Activated naive CD8-positive, alpha-beta T cell treated with anti-CD3 and anti-CD28 coated beads, Interleukin-2, amount 10 ng/mL, durations not matched to agents 7 days and 5 days (primary cell): ENCODE measurements around the gene SMURF1. TPM values are rescaled to one million over a fixed set of nuclear protein-coding genes. Genes with fewer than 3 reads are reported as not detected.

Experiments
- ATAC-seq: fragments of 150-1000 bp; cut with Tn5 transposase; one replicate; pipeline ENCODE4 v1.10.0; 2021; ENCODE audit warnings: low read depth, moderate library complexity
- POLR2A ChIA-PET: fragments of 350-600 bp; sonication (Branson Sonifier 250); formaldehyde crosslinking; loops from one replicate; lab custom pipeline; 2021; ENCODE audit warnings: antibody characterized with exemption; lab: Charles Lee
- DNase-seq: peaks from one replicate; pipeline ENCODE4 v3.0.0; 2021
- H3K27ac Mint-ChIP-seq: one replicate; pipeline ENCODE4 v1.8.0; 2022; ENCODE audit warnings: mild to moderate bottlenecking, mixed read lengths
- H3K27me3 Mint-ChIP-seq: one replicate; pipeline ENCODE4 v1.8.0; 2022; ENCODE audit warnings: mild to moderate bottlenecking, moderate library complexity, mixed read lengths
- H3K36me3 Mint-ChIP-seq: one replicate; pipeline ENCODE4 v1.8.0; 2021; ENCODE audit warnings: mild to moderate bottlenecking, mixed read lengths
- H3K4me1 Mint-ChIP-seq: one replicate; pipeline ENCODE4 v1.8.0; 2021; ENCODE audit warnings: mixed read lengths
- H3K4me3 Mint-ChIP-seq: one replicate; pipeline ENCODE4 v1.8.0; 2022; ENCODE audit warnings: mild to moderate bottlenecking, moderate library complexity, mixed read lengths
- H3K9me3 Mint-ChIP-seq: one replicate; pipeline ENCODE4 v1.8.0; 2021; ENCODE audit warnings: mixed read lengths
- total RNA-seq, 2 experiments: library from RNA; stranded (reverse); gene quantifications; one replicate each; pipeline ENCODE4 v1.2.3, GENCODE V29; 2021

SMURF1 gene
- total RNA-seq, 2 experiments from 2014 or later: 15.1 to 16.2 TPM

DNA sequence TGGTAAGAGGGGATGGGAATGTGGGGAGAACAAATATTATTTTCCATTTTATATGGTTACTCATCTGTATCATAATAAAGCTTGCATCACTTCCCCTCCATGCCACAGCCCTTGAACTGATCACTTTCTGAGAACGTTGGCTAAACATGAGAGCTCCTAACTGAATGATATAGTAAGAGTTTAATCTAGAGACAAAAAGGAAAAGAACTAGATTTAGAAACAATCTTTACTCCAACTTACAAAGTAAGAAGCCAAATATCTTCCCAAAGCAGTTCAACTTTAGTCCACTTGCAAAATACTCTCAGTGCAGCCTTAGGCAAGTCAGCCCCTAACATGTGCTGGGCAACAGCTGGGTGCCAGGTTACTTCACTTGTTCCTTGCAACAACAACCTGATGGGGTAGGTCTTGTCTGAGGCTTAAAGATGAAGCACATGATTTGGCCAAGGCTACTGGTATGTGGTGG, 20.3 kb downstream of the SMURF1 start:
- ATAC-seq: no peak
- Mint-ChIP-seq H3K4me3 (no peak overlapping the region), H3K4me1 (peaks cover 20% of the 10 kb centered on the region), H3K27me3 (no peaks in the 10 kb centered on the region), H3K9me3 (peaks cover 7% of the 10 kb centered on the region), H3K36me3 (peaks cover 16% of the 10 kb centered on the region), H3K27ac (no peak overlapping the region)
- POLR2A ChIA-PET: no interaction called here
- no peak for DNase-seq

GRCh38 chr7:99122762-99123161, 21.1 kb downstream of the SMURF1 start:
- Mint-ChIP-seq H3K27ac (no peak overlapping the region), H3K4me1 (peaks cover 20% of the 10 kb centered on the region), H3K27me3 (no peaks in the 10 kb centered on the region), H3K36me3 (peaks cover 22% of the 10 kb centered on the region), H3K4me3 (no peak overlapping the region), H3K9me3 (peaks cover 12% of the 10 kb centered on the region)
- no peak for DNase-seq
- no peak for ATAC-seq
- POLR2A ChIA-PET: no interaction called here

- Mint-ChIP-seq H3K36me3 (peaks cover 24% of the 10 kb centered on the region), H3K27ac (no peak overlapping the region), H3K4me3 (no peak overlapping the region), H3K27me3 (no peaks in the 10 kb centered on the region), H3K9me3 (peaks cover 12% of the 10 kb centered on the region), H3K4me1 (peaks cover 18% of the 10 kb centered on the region)
- no peak for DNase-seq
- no peak for ATAC-seq
- POLR2A ChIA-PET: no interaction called here
These were observed 22.3 kb downstream of the SMURF1 start for GRCh38 chr7:99121496-99122021.

- Mint-ChIP-seq H3K9me3 (peaks cover 12% of the 10 kb centered on the region), H3K4me3 (no peak overlapping the region), H3K27ac (no peak overlapping the region), H3K36me3 (peaks cover 28% of the 10 kb centered on the region), H3K27me3 (no peaks in the 10 kb centered on the region), H3K4me1 (peaks cover 18% of the 10 kb centered on the region)
- DNase-seq (no peak), ATAC-seq (no peak)
- POLR2A ChIA-PET: no interaction called here
These were observed 23.0 kb downstream of the SMURF1 start for GRCh38 chr7:99120916-99121315.

- H3K27me3 Mint-ChIP-seq: no peaks in the 10 kb centered on the region
- peaks cover 28% of the 10 kb centered on the region for H3K36me3 Mint-ChIP-seq
- POLR2A ChIA-PET: no interaction called here
- ATAC-seq: no peak
- H3K4me1 Mint-ChIP-seq: peaks cover 17% of the 10 kb centered on the region
- H3K9me3 Mint-ChIP-seq: peaks cover 12% of the 10 kb centered on the region
- H3K27ac Mint-ChIP-seq: no peak overlapping the region
- H3K4me3 Mint-ChIP-seq: no peak overlapping the region
- DNase-seq: no peak
These were observed 23.4 kb downstream of the SMURF1 start for GRCh38 chr7:99120501-99120900.

DNA sequence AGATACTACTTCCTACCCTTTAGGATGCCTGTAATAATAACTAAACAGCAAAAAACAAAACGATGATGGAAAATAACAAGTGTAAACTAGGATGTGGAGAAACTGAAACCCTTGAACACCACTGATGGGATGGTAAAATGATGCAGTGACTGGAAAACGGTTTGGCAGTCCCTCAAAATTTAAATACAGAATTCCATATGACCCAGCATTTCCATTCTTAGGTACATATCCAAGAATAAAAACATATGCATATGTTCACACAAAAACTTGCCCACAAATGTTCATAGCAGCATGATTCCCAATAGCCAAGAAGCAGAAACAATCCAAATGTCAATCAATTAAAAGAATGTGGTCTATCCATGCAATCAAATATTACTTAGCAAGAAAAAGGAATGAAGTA, 25.8 kb downstream of the SMURF1 start:
- no peak overlapping the region for H3K4me3 Mint-ChIP-seq
- no peak overlapping the region for H3K27ac Mint-ChIP-seq
- no peak for ATAC-seq
- H3K4me1 Mint-ChIP-seq: peaks cover 7% of the 10 kb centered on the region
- no peaks in the 10 kb centered on the region for H3K27me3 Mint-ChIP-seq
- peaks cover 32% of the 10 kb centered on the region for H3K36me3 Mint-ChIP-seq
- H3K9me3 Mint-ChIP-seq: peaks cover 18% of the 10 kb centered on the region
- no peak for DNase-seq
- POLR2A ChIA-PET: no interaction called here

DNA sequence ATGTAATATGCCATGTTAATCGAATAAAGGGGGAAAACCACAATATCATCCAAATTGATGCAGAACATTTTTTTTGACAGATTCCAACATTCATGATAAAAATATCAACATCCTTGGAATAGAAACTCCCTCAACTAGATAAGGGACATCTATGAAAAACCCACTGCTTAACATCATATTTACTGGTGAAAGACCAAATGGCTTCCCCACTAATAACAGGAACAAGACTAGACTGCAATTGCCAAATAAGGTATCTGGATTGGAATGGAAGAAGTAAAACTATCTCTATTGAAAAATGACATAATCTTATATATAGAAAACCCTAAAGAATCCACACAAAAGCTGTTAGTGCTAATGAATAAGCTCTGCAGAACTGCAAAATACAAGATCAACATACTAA, 27.8 kb downstream of the SMURF1 start:
- DNase-seq (no peak), ATAC-seq (no peak)
- no peaks in the 10 kb centered on the region for H3K27me3 Mint-ChIP-seq
- peaks cover 17% of the 10 kb centered on the region for H3K4me1 Mint-ChIP-seq
- H3K27ac Mint-ChIP-seq: no peak overlapping the region
- H3K9me3 Mint-ChIP-seq: peaks cover 14% of the 10 kb centered on the region
- peaks cover 30% of the 10 kb centered on the region for H3K36me3 Mint-ChIP-seq
- POLR2A ChIA-PET: no interaction called here
- no peak overlapping the region for H3K4me3 Mint-ChIP-seq

GRCh38 chr7:99115379-99115778, 28.5 kb downstream of the SMURF1 start:
- Mint-ChIP-seq H3K36me3 (peaks cover 28% of the 10 kb centered on the region), H3K9me3 (peaks cover 14% of the 10 kb centered on the region), H3K27me3 (no peaks in the 10 kb centered on the region), H3K4me3 (no peak overlapping the region), H3K27ac (no peak overlapping the region), H3K4me1 (peaks cover 16% of the 10 kb centered on the region)
- DNase-seq: no peak
- POLR2A ChIA-PET: no interaction called here
- no peak for ATAC-seq

- H3K4me3 Mint-ChIP-seq: no peak overlapping the region
- peaks cover 30% of the 10 kb centered on the region for H3K4me1 Mint-ChIP-seq
- H3K36me3 Mint-ChIP-seq: peaks cover 15% of the 10 kb centered on the region
- no peak for DNase-seq
- H3K9me3 Mint-ChIP-seq: peaks cover 7% of the 10 kb centered on the region
- ATAC-seq: no peak
- POLR2A ChIA-PET: no interaction called here
- no peak overlapping the region for H3K27ac Mint-ChIP-seq
- H3K27me3 Mint-ChIP-seq: no peaks in the 10 kb centered on the region
These were observed 30.9 kb downstream of the SMURF1 start for GRCh38 chr7:99112979-99113378.

DNA sequence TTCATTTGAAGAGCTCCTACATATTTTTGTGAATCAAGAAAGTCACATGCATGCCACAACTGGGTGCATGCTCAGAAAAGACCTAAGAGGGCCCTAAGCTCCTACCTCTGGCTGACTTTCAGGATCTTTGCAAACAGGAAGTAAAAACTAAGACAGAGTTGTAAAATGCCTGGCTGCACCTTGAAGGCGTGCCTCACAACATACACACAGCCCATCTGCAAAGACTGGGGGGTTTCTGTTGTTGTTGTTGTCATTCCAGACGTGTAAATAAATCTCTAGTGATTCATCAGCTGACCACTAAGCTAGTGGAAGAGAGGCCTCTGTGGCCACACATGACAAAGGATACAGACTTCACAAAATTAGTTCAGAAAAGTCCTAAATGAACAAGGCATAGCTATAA, 31.8 kb downstream of the SMURF1 start:
- no peak overlapping the region for H3K4me3 Mint-ChIP-seq
- H3K9me3 Mint-ChIP-seq: peaks cover 6% of the 10 kb centered on the region
- H3K27me3 Mint-ChIP-seq: no peaks in the 10 kb centered on the region
- H3K4me1 Mint-ChIP-seq: peaks cover 37% of the 10 kb centered on the region
- DNase-seq (no peak), ATAC-seq (peak; percentile 63)
- peaks cover 13% of the 10 kb centered on the region for H3K36me3 Mint-ChIP-seq
- peak overlapping the region; percentile 1 for H3K27ac Mint-ChIP-seq
- POLR2A ChIA-PET: no interaction called here

GRCh38 chr7:99111591-99111990, 32.3 kb downstream of the SMURF1 start:
- H3K4me1 Mint-ChIP-seq: peaks cover 37% of the 10 kb centered on the region
- H3K36me3 Mint-ChIP-seq: peaks cover 11% of the 10 kb centered on the region
- POLR2A ChIA-PET: no interaction called here
- H3K27ac Mint-ChIP-seq: peak overlapping the region; percentile 1
- no peaks in the 10 kb centered on the region for H3K27me3 Mint-ChIP-seq
- H3K9me3 Mint-ChIP-seq: peaks cover 6% of the 10 kb centered on the region
- DNase-seq (no peak), ATAC-seq (no peak)
- H3K4me3 Mint-ChIP-seq: no peak overlapping the region

GRCh38 chr7:99109108-99110051, 34.5 kb downstream of the SMURF1 start:
- Mint-ChIP-seq H3K36me3 (peaks cover 3% of the 10 kb centered on the region), H3K4me1 (peaks cover 38% of the 10 kb centered on the region), H3K4me3 (peak overlapping the region; percentile 16), H3K27me3 (no peaks in the 10 kb centered on the region), H3K27ac (no peak overlapping the region), H3K9me3 (peaks cover 3% of the 10 kb centered on the region)
- ATAC-seq (peak; percentile 70), DNase-seq (peak; percentile 31)
- POLR2A ChIA-PET: interaction anchor here (0.6 to 0.7 kb wide), 2 partner anchors 33 to 252 kb away, joined by 3 read pairs; no protein-coding TSS in a partner anchor

- POLR2A ChIA-PET: interaction anchor here (0.7 kb wide), 1 partner anchor 253 kb away, joined by 3 read pairs; no protein-coding TSS in a partner anchor
- H3K9me3 Mint-ChIP-seq: peaks cover 2% of the 10 kb centered on the region
- no peak for ATAC-seq
- H3K27me3 Mint-ChIP-seq: no peaks in the 10 kb centered on the region
- peaks cover 1% of the 10 kb centered on the region for H3K36me3 Mint-ChIP-seq
- peaks cover 38% of the 10 kb centered on the region for H3K4me1 Mint-ChIP-seq
- DNase-seq: no peak
- H3K4me3 Mint-ChIP-seq: no peak overlapping the region
- H3K27ac Mint-ChIP-seq: no peak overlapping the region
These were observed 35.3 kb downstream of the SMURF1 start for GRCh38 chr7:99108613-99109012.

DNA sequence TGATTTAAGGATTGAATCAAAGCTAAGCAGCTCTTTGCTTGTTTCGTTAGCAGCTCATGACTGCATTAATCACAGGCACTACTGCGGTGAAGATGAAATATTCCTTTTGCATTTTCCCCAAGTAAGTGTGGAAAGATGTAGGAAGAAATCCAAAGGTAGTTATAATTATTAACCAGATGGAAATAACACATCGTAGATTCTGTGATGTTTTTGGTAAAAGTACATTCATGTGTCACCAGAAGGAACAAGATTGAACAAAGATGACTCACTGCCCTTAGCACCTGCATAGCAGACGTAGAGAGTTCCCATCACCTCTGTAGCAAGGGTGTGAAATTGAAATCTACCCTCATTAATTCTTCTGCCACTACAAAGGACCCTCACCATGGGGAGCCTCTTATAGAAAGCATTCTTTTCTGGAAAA, 37.1 kb downstream of the SMURF1 start:
- H3K27me3 Mint-ChIP-seq: no peaks in the 10 kb centered on the region
- H3K4me1 Mint-ChIP-seq: peaks cover 30% of the 10 kb centered on the region
- DNase-seq: no peak
- no peak overlapping the region for H3K27ac Mint-ChIP-seq
- peaks cover 4% of the 10 kb centered on the region for H3K36me3 Mint-ChIP-seq
- H3K9me3 Mint-ChIP-seq: no peaks in the 10 kb centered on the region
- ATAC-seq: no peak
- POLR2A ChIA-PET: no interaction called here
- H3K4me3 Mint-ChIP-seq: no peak overlapping the region
